HEK293T (cell line): ENCODE data around the gene CUBN.
"Not testable (repeated sequence)": the region's sequence is repeated elsewhere in the genome, so short reads cannot be mapped to it uniquely, and the experiment has no call there.

Experiments
- CTCF ChIA-PET: fragments of 350-600 bp; formaldehyde crosslinking; extraction: SDS; loops from one replicate; lab custom pipeline; 2021; ENCODE audit warnings: antibody characterized with exemption, inconsistent platforms; lab: Yijun Ruan, JAX
- POLR2A ChIA-PET: fragments of 350-600 bp; formaldehyde crosslinking; extraction: SDS; loops from one replicate; lab custom pipeline; 2020; ENCODE audit warnings: antibody characterized with exemption, inconsistent platforms; lab: Yijun Ruan, JAX
- DNase-seq: peaks from one replicate; pipeline ENCODE4 v3.0.0; 2012; ENCODE audit warnings: mixed read lengths; ENCODE audit errors: extremely low spot score
- ARNT ChIP-seq: fragments of 450-650 bp; IDR thresholded peaks from 2 replicates; pipeline ENCODE4 v1.6.1; 2017; ENCODE audit warnings: mild to moderate bottlenecking
- BHLHE40 ChIP-seq: fragments of 450-650 bp; IDR thresholded peaks from 2 replicates; pipeline ENCODE4 v1.6.1; 2016; ENCODE audit warnings: mild to moderate bottlenecking, moderate library complexity, borderline replicate concordance
- CTBP1 ChIP-seq: fragments of 450-650 bp; IDR thresholded peaks from 2 replicates; pipeline ENCODE4 v1.6.1; 2016; ENCODE audit warnings: borderline replicate concordance
- ELF4 ChIP-seq: fragments of 450-650 bp; IDR thresholded peaks from 2 replicates; pipeline ENCODE4 v1.6.1; 2017; ENCODE audit warnings: antibody characterized with exemption
- FOXA1 ChIP-seq: fragments of 450-650 bp; IDR thresholded peaks from 2 replicates; pipeline ENCODE4 v1.6.1; 2016; ENCODE audit warnings: mild to moderate bottlenecking
- FOXK2 ChIP-seq: fragments of 450-650 bp; IDR thresholded peaks from 2 replicates; pipeline ENCODE4 v1.6.1; 2016; ENCODE audit warnings: mild to moderate bottlenecking
- FOXM1 ChIP-seq: fragments of 450-650 bp; IDR thresholded peaks from 2 replicates; pipeline ENCODE4 v1.6.1; 2017; ENCODE audit warnings: mild to moderate bottlenecking, borderline replicate concordance
- HDGF ChIP-seq: fragments of 450-650 bp; IDR thresholded peaks from 2 replicates; pipeline ENCODE4 v1.6.1; 2017; ENCODE audit warnings: antibody characterized with exemption, borderline replicate concordance
- L3MBTL2 ChIP-seq: fragments of 450-650 bp; conservative IDR thresholded peaks from 2 replicates; pipeline ENCODE4 v1.6.1; 2016; ENCODE audit warnings: mild to moderate bottlenecking
- LEF1 ChIP-seq: fragments of 450-650 bp; IDR thresholded peaks from 2 replicates; pipeline ENCODE4 v1.6.1; 2017; ENCODE audit warnings: mild to moderate bottlenecking, borderline replicate concordance
- NFRKB ChIP-seq: fragments of 450-650 bp; IDR thresholded peaks from 2 replicates; pipeline ENCODE4 v1.6.1; 2016; ENCODE audit warnings: mild to moderate bottlenecking, moderate library complexity
- SP1 ChIP-seq: fragments of 450-650 bp; IDR thresholded peaks from 2 replicates; pipeline ENCODE4 v1.6.1; 2017
- SUZ12 ChIP-seq: fragments of 450-650 bp; IDR thresholded peaks from 2 replicates; pipeline ENCODE4 v1.6.1; 2016; ENCODE audit warnings: mild to moderate bottlenecking
- TARDBP ChIP-seq: fragments of 450-650 bp; IDR thresholded peaks from 2 replicates; pipeline ENCODE4 v1.6.1; 2016
- ZNF384 ChIP-seq: fragments of 450-650 bp; IDR thresholded peaks from 2 replicates; pipeline ENCODE4 v1.6.1; 2016
- TF ChIP-seq, protein P1 (sequence below): fragments of 450-650 bp; IDR thresholded peaks from 2 replicates; pipeline ENCODE4 v1.6.1; 2016

CUBN gene

DNA sequence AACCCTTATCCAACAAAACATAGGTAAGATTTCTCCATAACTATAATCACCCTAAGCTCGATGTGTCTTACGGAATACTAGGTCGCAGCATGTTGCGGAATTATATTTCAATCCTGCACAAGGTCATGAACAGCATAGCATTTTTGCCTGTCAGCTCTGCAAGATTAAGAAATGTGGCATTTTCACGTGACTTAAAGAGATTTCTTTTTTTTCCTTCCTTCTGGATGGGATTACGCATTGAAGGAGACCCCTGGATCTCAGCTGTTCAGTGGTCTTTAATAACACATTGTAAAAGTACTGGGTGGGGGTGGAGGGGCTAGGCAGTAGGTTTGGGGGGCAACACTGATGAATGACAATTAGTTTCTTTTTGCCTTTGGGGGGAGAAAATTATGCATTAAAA lies 106.7 kb downstream of the CUBN start:
- ChIA-PET POLR2A (interaction anchor here (0.7 kb wide), 1 partner anchor 27 kb away, joined by 3 read pairs; no protein-coding TSS in a partner anchor), CTCF (no interaction called here)
- TF ChIP-seq ARNT = no peak
- no peak for TF ChIP-seq SUZ12
- TF ChIP-seq NFRKB = no peak
- no peak for TF ChIP-seq FOXM1
- no peak for TF ChIP-seq HDGF
- TF ChIP-seq, protein P1, sequence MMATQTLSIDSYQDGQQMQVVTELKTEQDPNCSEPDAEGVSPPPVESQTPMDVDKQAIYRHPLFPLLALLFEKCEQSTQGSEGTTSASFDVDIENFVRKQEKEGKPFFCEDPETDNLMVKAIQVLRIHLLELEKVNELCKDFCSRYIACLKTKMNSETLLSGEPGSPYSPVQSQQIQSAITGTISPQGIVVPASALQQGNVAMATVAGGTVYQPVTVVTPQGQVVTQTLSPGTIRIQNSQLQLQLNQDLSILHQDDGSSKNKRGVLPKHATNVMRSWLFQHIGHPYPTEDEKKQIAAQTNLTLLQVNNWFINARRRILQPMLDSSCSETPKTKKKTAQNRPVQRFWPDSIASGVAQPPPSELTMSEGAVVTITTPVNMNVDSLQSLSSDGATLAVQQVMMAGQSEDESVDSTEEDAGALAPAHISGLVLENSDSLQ = no peak
- no peak for TF ChIP-seq ELF4
- no peak for TF ChIP-seq TARDBP
- TF ChIP-seq BHLHE40 = no peak
- TF ChIP-seq ZNF384 = no peak
- TF ChIP-seq SP1 = no peak
- TF ChIP-seq CTBP1 = no peak
- no peak for DNase-seq

DNA sequence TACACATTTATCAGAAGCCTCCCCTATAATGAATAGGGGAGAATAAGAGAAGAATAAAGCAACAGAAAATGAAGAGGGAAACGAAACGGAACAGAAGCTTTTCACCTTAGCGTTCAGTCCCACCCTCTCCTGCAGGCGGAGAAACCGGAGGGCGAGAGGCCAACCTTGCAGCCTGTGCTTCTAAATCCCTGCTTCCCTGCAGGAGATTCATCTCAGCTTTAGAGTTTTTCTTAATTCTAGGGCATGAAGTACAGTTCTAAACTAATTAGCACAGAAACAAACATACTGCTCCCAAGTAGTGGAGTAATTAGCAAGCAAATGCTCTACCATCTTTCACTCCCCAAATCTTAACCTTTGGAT lies 107.2 kb downstream of the CUBN start:
- no peak for TF ChIP-seq L3MBTL2
- no peak for TF ChIP-seq FOXA1
- no peak for TF ChIP-seq FOXM1
- TF ChIP-seq ZNF384 = no peak
- TF ChIP-seq TARDBP = no peak
- TF ChIP-seq LEF1 = no peak
- TF ChIP-seq ARNT = no peak
- no peak for TF ChIP-seq ELF4
- CTCF ChIA-PET = interaction anchor here (0.7 kb wide), 1 partner anchor 54 kb away, joined by 3 read pairs; no protein-coding TSS in a partner anchor
- POLR2A ChIA-PET = interaction anchor here (0.7 kb wide), 1 partner anchor 26 kb away, joined by 3 read pairs; no protein-coding TSS in a partner anchor
- DNase-seq = no peak

DNA sequence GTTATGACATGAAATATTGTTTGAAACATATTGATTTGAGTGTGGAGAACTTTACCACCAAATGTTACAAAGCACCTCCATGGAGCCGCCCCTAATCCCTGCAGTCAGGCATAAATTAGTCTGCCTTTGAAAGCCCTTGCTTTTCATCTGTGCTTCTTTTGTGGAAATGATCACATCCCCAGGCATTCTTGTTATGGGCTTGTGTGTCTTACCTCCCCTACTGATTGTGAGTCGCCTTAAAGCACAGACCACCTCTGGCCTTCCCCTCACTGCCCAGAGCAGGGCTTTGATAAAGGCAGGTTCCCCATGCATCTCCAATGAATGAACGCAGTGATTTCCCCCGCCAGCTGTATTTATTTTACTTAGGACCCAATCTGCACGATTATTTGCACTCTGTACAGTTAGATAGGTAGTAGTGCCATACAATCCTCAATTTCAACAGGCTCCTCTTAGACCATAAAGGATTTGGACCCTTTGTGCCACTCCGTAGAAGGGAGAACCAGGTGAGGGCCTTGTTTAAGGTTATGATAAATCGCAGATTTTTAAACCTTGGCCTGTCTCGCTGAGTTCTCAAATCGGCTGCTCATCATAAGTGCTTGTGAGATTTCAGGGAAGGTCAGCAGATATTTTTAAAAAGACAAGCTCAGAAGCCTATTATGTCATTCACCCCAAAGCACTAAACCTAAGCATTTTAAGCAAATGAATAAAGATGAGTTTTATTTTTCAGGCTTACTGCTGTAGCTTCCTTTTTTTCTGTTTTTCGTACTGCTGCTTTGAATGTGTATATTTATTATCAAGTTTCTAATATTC lies 107.8 kb downstream of the CUBN start:
- ChIA-PET POLR2A (no interaction called here), CTCF (interaction anchor here (0.7 kb wide), 2 partner anchors 27 to 53 kb away, joined by 3 read pairs; no protein-coding TSS in a partner anchor)
- TF ChIP-seq, protein P1 = no peak
- TF ChIP-seq TARDBP (no peak), BHLHE40 (no peak), SP1 (no peak), L3MBTL2 (no peak), NFRKB (no peak), ZNF384 (no peak), CTBP1 (no peak), FOXA1 (no peak), LEF1 (no peak), ELF4 (no peak)
- no peak for DNase-seq

DNA sequence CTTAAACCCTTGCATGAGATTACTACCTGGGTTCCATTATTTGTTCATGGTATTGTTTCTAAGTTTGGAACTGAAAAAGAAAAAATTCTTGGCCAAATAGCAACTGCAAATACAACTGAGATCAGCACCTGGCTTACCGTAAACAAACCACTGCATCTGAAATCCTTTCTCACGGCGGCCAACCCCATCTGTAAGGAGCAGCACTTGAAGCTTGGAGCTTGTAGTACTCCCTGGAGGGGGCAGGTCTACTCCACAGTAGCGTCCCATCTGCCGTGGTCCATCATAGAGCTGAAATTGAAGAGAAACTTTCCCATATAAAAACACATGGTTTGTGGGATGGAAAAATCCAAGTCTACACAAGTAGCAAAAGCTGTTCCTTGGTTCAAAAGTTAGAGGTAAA lies 109.9 kb downstream of the CUBN start:
- CTCF ChIA-PET = no interaction called here
- TF ChIP-seq BHLHE40 = no peak
- DNase-seq = no peak
- POLR2A ChIA-PET = no interaction called here

DNA sequence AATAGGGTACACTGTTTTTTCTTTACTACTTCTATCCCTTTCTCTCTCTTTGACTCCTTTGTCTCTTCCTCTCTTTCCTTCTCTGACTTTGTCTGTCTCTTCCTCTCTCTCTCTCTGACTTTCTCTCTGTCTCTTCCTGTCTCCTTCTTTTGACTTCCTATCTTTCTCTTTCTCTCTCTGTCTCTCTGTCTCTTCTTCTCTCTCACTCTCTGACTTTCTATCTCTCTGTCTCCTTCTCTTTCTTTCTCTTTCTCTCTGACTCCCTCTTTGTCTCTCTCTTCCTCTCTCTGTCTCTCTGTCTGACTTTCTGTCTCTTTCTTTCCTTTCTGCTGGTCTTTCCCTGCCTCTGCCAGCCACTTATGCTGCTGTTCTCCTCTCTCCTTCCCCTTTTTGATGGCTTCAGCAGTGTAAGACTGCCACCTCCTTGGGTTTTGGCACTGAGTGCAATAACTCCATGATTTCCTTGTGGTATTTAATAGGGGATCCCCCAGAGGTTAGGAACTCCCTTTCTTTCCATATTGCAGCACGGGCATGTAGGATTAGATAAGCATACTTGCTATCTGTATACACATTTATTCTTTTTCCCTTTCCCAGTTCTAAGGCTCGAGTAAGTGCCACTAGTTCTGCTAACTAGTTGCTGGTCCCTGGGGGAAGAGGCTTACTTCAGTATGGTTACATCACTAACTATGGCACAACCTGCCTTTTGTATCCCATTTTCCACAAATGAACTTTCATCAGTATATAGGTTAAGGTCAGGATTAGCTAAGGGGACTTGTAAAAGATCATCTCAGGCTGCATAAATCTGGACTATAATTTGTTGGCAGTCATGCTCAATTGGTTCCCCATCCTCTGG lies 116.3 kb downstream of the CUBN start:
- DNase-seq, POLR2A ChIA-PET, CTCF ChIA-PET: not testable (repeated sequence)

DNA sequence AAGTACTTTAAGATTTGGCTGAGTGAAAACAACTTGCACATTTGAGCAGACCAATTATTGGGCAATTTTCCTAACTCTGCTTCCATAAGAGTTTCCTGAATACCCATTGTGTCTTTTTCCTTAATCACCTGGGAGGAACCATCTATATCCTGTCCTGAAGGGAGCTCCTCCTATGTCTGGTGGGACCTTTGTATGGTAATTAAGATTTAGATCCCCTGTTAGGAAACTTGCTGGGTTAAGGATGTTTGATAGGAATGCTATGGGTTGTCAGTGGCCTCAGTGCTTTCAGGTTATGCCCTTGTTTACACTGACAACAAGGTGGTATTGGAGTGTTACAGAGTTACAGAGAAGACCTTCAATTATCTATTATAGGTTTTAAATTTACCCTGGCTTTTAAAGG lies 116.9 kb downstream of the CUBN start:
- CTCF ChIA-PET, DNase-seq, POLR2A ChIA-PET: not testable (repeated sequence)

DNA sequence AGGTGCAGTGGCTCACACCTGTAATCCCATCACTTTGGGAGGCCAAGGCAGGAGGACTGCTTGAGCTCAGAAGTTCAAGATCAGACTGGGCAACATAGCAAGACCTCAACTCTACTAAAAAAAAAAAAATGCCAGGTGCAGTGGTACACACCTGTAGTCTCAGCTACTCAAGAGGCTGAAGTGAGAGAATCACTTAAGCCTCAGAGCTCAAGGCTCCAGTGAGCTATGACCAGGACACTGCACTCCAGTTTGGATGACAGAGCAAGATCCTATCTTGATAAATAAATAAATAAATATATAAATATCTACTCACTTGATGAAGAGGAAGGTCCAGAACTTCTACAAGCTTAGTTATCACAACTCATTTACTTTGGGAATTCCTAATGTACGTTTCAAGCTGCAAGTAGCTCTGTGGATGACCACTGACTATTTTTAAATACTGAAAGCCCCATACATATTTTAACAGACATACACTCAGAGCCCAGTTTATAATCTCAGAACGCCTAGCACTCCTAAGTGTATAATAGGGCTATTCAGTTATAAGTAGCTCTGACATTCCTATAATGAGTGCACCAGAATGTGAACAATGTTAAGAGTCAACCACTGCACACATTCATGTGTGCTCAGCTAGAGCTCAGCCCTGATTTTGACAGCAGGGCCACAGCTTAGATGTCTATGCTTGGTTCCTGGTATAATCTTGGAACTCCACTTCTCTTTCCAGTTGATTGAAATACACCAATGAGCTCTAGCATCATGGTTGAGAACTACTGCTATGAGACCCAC lies 119.1 kb downstream of the CUBN start:
- CTCF ChIA-PET = no interaction called here

More for the DNA sequence above, 119.1 kb downstream of the CUBN start:
- POLR2A ChIA-PET = no interaction called here
- TF ChIP-seq CTBP1 (no peak), L3MBTL2 (no peak), FOXM1 (no peak), FOXK2 (no peak), SUZ12 (no peak), FOXA1 (no peak), ARNT (no peak), ZNF384 (no peak), SP1 (no peak), ELF4 (no peak), BHLHE40 (no peak), HDGF (no peak)
- no peak for DNase-seq
